OCI-LY3 (cell line): ENCODE results near the gene KTI12.

Source experiments
- H2AFZ ChIP-seq: fragments of 200-600, 300-600 bp; shearing (Covaris generic); 2 replicates; pipeline ENCODE4 v1.6.0; 2014; ENCODE audit warnings: antibody characterized with exemption, low read depth, low read length
- H3K27ac ChIP-seq: fragments of 200-600, 300-600 bp; sonication (generic); 2 replicates; pipeline ENCODE4 v1.5.1; 2014; ENCODE audit warnings: mild to moderate bottlenecking, low read length, moderate library complexity, mixed read lengths
- H3K27me3 ChIP-seq: fragments of 200-600, 300-600 bp; sonication (generic); 2 replicates; pipeline ENCODE4 v1.6.1; 2014; ENCODE audit warnings: low read depth, low read length, mixed read lengths
- H3K36me3 ChIP-seq: fragments of 200-600, 300-600 bp; sonication (generic); replicated peaks from 2 replicates; pipeline ENCODE3; 2014; ENCODE audit warnings: low read depth, low read length, mixed read lengths
- H3K4me1 ChIP-seq: fragments of 300-600, 200-600 bp; sonication (generic); 2 replicates; pipeline ENCODE4 v1.6.1; 2014; ENCODE audit warnings: low read length, mixed read lengths
- H3K4me2 ChIP-seq: fragments of 200-600, 300-600 bp; sonication (generic); 2 replicates; pipeline ENCODE4 v1.6.1; 2014; ENCODE audit warnings: low read length, mixed read lengths
- H3K4me3 ChIP-seq: fragments of 300-600, 200-600 bp; sonication (generic); 2 replicates; pipeline ENCODE4 v1.5.1; 2014; ENCODE audit warnings: antibody characterized with exemption, mild to moderate bottlenecking, low read length, moderate library complexity
- H3K79me2 ChIP-seq: fragments of 300-600, 200-600 bp; shearing (Covaris generic); 2 replicates; pipeline ENCODE4 v1.6.1; 2014; ENCODE audit warnings: mild to moderate bottlenecking, low read length, mixed read lengths
- H3K9ac ChIP-seq: fragments of 300-600, 200-600 bp; shearing (Covaris generic); 2 replicates; pipeline ENCODE4 v1.6.0; 2014; ENCODE audit warnings: mild to moderate bottlenecking, low read length, moderate library complexity
- H3K9me3 ChIP-seq: fragments of 200-600, 300-600 bp; shearing (Covaris generic); 2 replicates; pipeline ENCODE4 v1.6.1; 2014; ENCODE audit warnings: low read length, mixed read lengths; ENCODE audit not compliant: insufficient read depth
- H4K20me1 ChIP-seq: fragments of 200-600, 300-600 bp; sonication (generic); 2 replicates; pipeline ENCODE4 v1.6.1; 2016; ENCODE audit warnings: low read length, mixed read lengths; ENCODE audit not compliant: insufficient read depth
- CTCF ChIP-seq: fragments of 200-600, 300-600 bp; sonication (generic); IDR thresholded peaks from 2 replicates; pipeline ENCODE4 v1.5.1; 2014; ENCODE audit warnings: antibody characterized with exemption, low read length, low read depth
- EZH2phosphoT487 ChIP-seq: fragments of 200-600 bp; shearing (Covaris generic); IDR thresholded peaks from 2 replicates; pipeline ENCODE4 v1.6.1; 2018; ENCODE audit warnings: antibody characterized with exemption, mixed run types, low read depth

The KTI12 gene

GRCh38 chr1:52059321-52059720, 25.7 kb upstream of the KTI12 start:
- Histone ChIP-seq H4K20me1 (peaks cover 13% of the 10 kb centered on the region; the same call in 1 of the 2 replicates), H3K9ac (no peak overlapping the region), H3K4me2 (no peak overlapping the region), H3K36me3 (peaks cover 11% of the 10 kb centered on the region), H2AFZ (no peak overlapping the region), H3K79me2 (peaks cover 64% of the 10 kb centered on the region), H3K27me3 (no peaks in the 10 kb centered on the region), H3K9me3 (no peaks in the 10 kb centered on the region), H3K4me1 (peaks cover 12% of the 10 kb centered on the region), H3K4me3 (no peak overlapping the region), H3K27ac (no peak overlapping the region)
- no peak for TF ChIP-seq CTCF
- no peak for TF ChIP-seq EZH2phosphoT487

- no peak for TF ChIP-seq EZH2phosphoT487
- no peak for TF ChIP-seq CTCF
- Histone ChIP-seq H3K9ac (no peak overlapping the region), H3K27me3 (no peaks in the 10 kb centered on the region), H2AFZ (no peak overlapping the region), H3K4me3 (0 out of 2 replicates have a peak overlapping the region, but pooled peaks have one; percentile 97), H3K27ac (no peak overlapping the region), H4K20me1 (peaks cover 13% of the 10 kb centered on the region; the same call in 1 of the 2 replicates), H3K79me2 (peaks cover 69% of the 10 kb centered on the region), H3K4me2 (peak overlapping the region; percentile 86), H3K4me1 (peaks cover 18% of the 10 kb centered on the region), H3K36me3 (peaks cover 5% of the 10 kb centered on the region), H3K9me3 (no peaks in the 10 kb centered on the region)
Observed at GRCh38 chr1:52057876-52058415, 24.3 kb upstream of the KTI12 start.

GRCh38 chr1:52057255-52057654, 23.6 kb upstream of the KTI12 start:
- Histone ChIP-seq H3K9me3 (no peaks in the 10 kb centered on the region), H3K27me3 (no peaks in the 10 kb centered on the region), H3K36me3 (peaks cover 5% of the 10 kb centered on the region), H2AFZ (no peak overlapping the region), H3K27ac (no peak overlapping the region; the same call in 1 of the 2 replicates), H3K9ac (peak overlapping the region; percentile 93), H3K79me2 (peaks cover 74% of the 10 kb centered on the region), H3K4me3 (peak overlapping the region; percentile 97), H3K4me2 (peak overlapping the region; percentile 86), H3K4me1 (peaks cover 18% of the 10 kb centered on the region), H4K20me1 (peaks cover 13% of the 10 kb centered on the region; the same call in 1 of the 2 replicates)
- TF ChIP-seq CTCF (no peak), EZH2phosphoT487 (no peak)

GRCh38 chr1:52056937-52057231, 23.3 kb upstream of the KTI12 start:
- Histone ChIP-seq H2AFZ (no peak overlapping the region; the same call in 1 of the 2 replicates), H4K20me1 (peaks cover 13% of the 10 kb centered on the region; the same call in 1 of the 2 replicates), H3K27me3 (no peaks in the 10 kb centered on the region), H3K4me3 (peak overlapping the region; percentile 97), H3K36me3 (peaks cover 5% of the 10 kb centered on the region), H3K9ac (peak overlapping the region; percentile 93), H3K27ac (peak overlapping the region; percentile 61), H3K79me2 (peaks cover 75% of the 10 kb centered on the region), H3K4me1 (peaks cover 18% of the 10 kb centered on the region), H3K4me2 (peak overlapping the region; percentile 86), H3K9me3 (no peaks in the 10 kb centered on the region)
- TF ChIP-seq CTCF (no peak), EZH2phosphoT487 (no peak)
